MM.1S (cell line): Measurements from ENCODE around the gene DDX10.

Source experiments
- EZH2 ChIP-seq: fragments of 300-600 bp; sonication (generic); optimal IDR thresholded peaks from 2 replicates; pipeline ENCODE3; 2017; ENCODE audit warnings: low read depth, mild to moderate bottlenecking, antibody characterized with exemption, low read length, mixed read lengths
- TF ChIP-seq, protein P1 (sequence below): fragments of 300-600 bp; sonication (generic); IDR thresholded peaks from 2 replicates; pipeline ENCODE4 v1.5.1; 2016; ENCODE audit warnings: antibody characterized with exemption, low read length, mixed read lengths

DNA sequence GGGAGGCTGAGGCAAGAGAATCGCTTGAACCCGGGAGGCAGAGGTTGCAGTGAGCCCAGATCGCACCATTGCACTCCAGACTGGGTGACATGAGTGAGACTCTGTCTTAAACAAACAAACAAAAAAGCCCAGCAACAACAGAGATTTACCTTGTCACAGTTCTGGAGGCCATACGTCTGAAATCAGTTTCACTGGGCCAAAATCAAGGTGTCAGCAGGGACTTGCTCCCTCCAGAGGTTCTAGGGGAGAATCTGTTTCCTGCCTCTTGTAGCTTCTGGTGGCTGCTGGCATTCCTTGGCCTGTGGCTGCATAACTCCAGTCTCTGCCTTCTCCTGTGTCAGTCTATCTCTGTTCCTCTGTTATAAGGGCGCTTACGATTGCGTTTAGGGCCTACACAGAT lies 1.5 kb downstream of the DDX10 start:
- no peak for TF ChIP-seq EZH2
- TF ChIP-seq, protein P1, sequence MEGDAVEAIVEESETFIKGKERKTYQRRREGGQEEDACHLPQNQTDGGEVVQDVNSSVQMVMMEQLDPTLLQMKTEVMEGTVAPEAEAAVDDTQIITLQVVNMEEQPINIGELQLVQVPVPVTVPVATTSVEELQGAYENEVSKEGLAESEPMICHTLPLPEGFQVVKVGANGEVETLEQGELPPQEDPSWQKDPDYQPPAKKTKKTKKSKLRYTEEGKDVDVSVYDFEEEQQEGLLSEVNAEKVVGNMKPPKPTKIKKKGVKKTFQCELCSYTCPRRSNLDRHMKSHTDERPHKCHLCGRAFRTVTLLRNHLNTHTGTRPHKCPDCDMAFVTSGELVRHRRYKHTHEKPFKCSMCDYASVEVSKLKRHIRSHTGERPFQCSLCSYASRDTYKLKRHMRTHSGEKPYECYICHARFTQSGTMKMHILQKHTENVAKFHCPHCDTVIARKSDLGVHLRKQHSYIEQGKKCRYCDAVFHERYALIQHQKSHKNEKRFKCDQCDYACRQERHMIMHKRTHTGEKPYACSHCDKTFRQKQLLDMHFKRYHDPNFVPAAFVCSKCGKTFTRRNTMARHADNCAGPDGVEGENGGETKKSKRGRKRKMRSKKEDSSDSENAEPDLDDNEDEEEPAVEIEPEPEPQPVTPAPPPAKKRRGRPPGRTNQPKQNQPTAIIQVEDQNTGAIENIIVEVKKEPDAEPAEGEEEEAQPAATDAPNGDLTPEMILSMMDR = no peak
